HG02885 (cell line): ENCODE data around the gene SIPA1L3.

Experiments used
- ATAC-seq: cut with Tn5 transposase; IDR thresholded peaks from one replicate; pipeline ENCODE4 v1.9.1; 2021; ENCODE audit warnings: mild to moderate bottlenecking; ENCODE audit not compliant: unreplicated experiment, poor library complexity

SIPA1L3 gene

DNA sequence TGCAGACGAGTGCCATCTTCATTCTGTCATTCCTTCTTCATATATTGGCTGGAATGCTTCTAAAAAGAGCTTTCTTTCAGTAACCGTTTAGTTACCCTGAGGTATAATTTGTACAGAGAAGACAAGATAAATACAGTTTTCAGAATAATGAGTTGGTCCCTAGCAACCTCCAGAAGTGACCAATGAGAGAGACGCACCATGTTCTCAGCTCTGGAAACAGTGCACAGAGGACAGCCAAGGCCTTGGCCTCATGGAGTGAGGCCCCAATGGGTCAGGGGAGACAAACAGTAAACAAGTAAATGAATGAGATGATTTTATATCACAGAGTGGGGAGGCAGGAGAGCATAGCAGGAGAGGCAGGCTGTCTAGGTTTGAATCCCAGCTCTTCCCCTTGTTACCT is 226.3 kb downstream of the SIPA1L3 start:
- ATAC-seq, result no peak

DNA sequence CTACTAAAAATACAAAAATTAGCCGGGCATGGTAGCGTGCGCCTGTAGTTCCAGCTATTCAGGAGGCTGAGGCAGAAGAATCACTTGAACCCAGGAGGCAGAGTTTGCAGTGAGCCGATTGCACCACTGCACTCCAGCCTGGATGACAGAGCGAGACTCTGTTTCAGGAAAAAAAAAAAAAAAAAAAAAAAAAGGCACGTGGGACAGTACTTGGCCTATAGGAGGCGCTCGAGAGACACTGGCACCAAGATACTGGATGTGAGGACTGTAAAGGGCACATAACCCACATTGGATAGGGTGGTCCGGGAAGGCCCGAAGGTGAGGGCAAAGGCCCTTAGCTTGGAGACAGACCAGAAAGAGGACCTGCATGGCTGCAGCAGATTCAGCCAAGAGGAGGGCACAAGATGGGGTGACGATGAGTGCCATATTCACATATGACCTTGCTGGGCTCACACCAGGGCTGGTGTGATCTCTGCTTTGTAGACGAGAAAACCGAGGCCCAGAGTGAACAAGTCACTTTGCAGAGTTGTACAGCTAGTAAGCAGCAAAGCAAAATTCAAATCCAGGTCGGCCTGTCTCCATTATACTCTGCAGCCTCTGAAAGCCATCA is 227.6 kb downstream of the SIPA1L3 start:
- no peak for ATAC-seq

DNA sequence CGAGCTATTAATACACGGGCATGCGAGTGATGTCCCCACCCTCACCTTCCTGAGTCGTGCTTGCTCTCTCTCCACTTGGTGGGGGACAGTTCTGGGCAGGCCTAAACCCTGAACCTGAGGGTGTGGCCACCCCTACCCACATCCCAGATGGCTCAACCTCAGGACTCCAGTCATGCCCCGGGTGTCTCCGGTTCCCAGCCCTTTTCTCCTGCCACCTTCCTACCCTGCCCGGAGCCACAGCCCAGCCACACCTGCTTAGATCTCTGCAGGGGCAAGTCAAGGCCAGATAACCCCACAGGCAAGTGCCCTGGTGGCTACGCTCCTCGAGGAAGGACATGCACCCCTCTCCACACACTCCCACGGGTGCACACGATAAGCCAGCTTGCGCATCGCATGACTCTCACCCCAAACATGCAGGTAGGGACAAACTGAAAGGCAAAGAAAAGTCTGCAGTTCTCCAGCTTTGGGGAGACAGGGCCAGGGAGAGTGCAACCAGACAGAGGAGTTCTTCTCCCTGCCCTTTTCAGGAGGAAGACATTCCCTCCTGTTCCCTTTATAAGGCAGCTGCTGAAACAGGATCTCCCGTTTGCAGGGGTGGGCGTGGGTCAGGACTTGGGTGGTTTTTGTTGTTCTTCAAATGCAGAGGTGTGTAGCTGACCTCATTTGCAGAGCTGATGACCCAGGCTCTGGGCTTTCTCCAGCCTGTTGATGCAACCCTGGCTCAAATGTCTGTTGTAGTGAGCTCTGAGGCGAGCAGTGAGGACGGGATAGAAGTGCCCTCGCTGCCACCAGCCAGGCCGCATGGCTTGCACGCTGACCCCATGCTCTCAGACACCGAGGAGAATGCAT is 228.4 kb downstream of the SIPA1L3 start:
- ATAC-seq, result no peak

DNA sequence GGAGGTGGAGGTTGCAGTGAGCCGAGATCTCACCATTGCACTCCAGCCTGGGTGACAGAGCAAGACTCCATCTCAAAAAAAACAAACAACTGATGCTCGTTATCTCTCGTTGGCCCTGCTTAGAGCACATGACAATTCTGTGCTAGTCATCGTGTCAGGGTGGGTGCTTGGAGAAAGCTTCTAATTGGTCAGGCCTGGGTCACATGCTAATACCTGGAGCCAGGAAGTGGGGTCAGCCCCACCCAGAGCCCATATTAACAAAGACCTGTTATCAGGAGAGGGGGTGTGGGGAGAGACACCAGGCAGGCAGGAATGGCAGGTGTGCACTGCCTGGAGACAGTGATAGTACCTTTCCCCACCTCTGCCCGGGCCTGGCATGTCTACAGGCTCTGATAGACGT is 232.1 kb downstream of the SIPA1L3 start:
- ATAC-seq, result no peak

DNA sequence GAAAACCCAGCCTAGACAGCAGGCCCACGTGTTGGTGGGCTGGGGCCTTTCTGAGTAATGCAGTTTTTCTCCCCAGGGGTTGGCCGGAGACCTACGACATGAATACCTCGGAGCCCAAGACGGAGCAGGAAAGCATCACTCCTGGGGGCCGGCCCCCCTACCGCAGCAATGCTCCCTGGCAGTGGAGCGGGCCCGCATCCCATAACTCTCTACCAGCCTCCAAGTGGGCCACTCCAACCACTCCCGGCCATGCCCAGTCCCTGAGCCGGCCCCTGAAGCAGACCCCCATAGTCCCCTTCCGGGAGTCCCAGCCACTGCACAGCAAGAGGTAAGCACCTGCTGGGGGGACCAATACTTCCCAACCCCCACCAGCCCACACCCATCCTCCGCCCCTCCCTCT is 234.1 kb downstream of the SIPA1L3 start:
- no peak for ATAC-seq

DNA sequence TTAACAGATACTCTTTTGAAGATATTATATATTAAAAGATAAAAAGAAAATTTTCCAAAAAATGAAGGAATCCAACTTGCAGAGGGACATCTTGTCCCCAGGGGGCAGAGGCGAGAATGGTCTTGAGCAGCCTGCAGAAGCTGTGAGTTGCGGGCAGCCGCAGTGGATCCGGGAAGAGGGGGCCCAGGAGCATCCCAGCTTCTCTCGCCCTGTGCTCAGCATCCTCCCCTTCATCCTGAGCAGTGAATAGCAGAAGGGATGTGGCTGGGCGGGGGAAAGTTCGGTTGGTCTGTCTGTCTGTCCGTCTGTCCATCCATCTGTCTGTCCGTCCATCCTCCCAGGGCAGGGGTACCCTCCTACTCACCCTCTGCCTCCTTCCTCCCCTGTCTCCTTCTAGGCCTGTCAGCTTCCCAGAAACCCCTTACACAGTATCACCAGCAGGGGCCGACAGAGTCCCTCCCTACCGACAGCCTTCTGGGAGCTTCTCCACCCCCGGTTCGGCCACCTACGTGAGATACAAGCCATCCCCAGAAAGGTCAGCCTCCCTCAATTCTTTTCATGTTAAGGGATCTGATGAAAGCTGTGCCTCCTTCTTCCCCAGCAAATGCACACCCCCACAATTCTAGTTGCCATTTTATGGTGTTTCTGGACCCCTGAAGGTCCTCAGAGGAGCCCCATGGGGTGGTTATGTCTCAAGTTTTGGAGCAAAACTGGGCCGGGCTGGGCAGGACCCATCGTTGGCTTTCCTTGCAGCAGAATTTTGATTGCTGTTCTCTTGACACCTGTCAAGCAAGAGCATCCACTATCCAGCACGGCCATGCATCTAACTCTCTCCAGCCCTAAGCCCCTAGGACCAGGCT is 235.4 kb downstream of the SIPA1L3 start:
- ATAC-seq, result no peak

DNA sequence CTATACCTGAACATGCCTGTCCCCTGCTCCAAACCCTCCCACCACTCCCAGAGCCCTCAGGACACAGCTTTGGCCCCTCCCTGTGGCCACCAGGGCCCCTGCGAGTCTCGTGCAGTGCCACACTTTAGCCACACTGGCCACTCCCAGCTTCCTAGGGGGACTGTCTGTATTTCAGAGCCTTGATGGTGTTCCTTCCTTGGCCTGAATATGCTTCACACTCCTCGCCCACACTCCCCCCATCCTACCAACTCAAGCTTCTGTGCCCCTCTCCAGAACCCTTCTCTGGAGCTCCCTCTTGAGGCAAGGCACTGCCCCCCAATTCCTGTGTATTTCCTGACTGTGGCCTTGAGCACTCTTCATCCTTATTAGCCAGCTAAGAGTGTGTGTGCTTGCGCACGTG is 236.8 kb downstream of the SIPA1L3 start:
- ATAC-seq, result no peak

DNA sequence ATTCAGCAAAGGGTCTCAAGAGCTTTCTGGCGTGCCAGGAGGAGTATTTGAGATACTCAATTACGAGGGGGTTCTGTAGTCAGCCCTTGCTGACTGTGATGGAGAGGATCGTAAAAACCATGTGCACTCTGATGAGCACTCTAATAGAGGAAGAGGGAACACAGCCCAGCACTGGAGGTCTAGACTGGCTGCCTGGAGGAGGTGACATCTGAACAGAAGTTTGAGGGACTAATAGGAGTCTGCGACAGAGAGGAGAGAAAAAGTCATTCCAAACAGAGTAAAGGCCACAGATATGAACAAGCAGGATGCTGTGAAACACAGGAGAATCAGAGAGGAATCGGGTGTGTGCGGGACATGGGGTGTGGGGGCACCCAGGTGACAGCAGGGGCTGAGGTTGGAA is 237.7 kb downstream of the SIPA1L3 start:
- ATAC-seq, result no peak

DNA sequence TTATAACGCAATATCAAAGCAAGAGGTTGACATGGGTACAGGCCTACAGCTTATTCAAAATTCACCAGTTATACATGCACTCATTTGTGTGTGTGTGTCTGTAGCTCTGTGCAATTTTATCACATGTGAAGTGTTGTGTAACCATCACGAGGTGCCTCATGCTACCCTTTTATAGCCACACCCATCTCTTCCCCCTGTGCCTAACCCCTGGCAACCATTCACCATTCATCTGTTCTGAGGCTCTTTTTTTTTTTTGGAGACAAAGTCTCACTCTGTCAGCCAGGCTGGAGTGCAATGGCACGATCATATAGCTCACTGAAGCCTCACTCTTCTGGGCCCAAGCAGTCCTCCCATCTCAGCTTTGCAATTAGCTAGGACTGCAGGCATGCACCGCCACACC is 238.6 kb downstream of the SIPA1L3 start:
- no peak for ATAC-seq

DNA sequence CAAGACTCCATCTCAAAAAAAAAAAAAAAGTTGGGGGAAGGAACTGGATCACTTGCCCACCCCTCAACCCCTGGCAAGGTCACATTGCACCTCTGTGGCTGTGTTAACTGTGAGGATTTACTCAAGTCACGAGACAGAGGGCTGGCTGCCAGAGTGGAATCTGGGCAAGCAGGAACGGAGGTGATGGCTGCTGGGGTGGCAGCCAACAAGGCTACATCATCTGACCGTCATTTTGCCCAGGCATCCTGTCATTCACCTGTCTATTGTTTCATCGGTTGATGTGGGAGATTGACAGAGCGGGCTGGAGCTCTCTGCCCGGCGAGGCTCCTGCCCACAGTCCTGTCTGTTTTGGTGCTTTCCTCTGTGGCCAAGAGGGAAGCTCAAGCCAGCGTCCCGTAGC is 241.3 kb downstream of the SIPA1L3 start:
- ATAC-seq, result no peak

DNA sequence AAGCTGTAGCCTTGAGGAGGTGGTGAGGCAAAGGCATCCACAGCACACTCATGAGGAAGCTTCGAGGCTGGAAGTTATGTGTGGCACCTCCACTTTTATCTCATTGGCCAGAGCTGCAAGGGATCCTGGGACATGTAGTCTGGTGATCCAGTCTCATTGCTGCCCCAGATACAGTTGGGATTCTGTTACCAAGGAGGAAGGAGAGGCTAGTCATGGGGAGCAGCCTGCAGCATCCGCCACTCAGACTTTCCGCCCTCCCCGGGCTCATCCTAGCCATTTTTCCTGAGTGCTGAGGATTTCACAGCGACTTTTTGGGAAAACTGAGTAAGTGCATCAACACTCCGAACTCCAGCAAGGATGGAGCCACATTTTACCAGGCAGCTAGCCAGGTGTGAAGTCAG is 242.7 kb downstream of the SIPA1L3 start:
- no peak for ATAC-seq

DNA sequence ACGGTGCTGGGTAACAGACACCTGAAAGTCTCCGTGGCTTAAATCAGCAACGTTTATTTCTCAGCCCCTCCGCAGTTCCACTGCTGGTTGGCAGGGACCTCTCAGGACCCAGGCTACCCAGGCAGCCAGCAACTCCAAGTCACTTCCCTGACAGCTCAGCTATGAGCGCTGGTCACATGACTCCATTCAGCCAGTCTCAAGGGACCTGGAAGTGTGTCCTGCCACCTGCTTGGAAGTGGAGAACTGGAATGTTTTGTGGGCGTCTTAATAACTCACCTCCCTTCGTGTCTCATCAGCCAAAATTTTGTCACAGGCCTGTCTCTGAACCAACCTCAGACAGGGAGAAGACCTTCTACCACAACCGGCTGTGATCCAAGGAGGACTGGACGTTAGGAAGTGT is 244.2 kb downstream of the SIPA1L3 start:
- no peak for ATAC-seq

DNA sequence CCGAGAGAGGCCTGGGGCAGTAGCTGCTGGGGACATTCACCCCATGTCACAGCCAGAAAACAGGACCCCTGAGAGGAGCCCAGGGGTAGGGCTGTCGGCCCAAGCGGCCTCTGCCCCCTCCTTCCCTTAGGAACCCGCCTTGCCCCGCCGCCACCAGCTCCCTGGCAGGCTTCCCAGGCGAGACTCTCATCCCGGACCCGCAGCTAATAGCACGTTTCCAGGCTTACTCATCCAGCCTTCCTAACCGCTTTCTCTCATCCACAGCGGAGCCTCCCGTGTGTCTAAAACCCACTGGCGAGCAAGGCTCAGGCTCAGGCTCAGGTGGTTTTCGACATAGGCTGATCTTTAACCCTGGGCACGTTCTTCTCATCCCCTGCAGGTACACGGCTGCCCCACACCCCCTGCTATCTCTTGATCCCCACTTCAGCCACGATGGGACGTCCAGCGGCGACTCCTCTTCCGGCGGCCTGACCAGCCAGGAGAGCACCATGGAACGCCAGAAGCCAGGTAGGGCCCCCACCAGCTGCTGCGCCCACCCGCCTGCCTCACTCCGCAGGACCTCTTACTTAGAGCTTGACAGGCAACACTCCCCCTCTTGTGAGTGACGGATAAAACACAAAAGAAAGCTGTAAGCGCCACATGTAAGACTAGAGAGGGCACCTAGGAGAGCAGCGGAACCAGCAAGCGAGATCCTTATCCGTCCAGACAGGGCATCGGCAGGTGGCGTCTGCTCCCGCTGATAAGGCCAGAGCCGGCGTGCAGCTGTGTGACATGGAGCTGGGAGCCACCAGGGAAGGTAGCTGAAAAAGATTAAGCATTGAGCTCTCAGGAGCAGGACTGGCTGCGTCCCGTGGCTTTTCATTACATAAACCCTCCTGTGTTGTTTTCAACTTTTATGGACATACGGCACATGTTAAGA is 245.7 kb downstream of the SIPA1L3 start:
- ATAC-seq, result no peak

DNA sequence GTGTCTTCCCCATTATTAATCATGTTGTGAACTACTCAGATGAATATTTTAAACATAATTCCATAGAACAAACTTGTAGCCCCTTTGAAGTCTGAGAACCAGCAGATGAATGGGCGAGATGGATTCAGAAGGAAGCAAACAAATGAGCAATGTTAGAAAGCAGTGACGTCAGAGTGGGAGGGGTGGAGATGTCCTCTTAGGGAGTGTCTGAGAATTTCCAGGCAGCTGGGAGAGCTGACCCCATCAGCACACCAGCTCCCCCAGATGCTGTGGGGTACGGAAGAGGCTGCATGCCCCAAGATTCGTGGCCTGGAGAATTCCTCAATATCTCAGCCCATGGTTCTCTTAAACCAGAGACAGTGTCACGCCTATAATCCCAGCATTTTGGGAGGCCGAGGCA is 248.4 kb downstream of the SIPA1L3 start:
- ATAC-seq, result no peak

DNA sequence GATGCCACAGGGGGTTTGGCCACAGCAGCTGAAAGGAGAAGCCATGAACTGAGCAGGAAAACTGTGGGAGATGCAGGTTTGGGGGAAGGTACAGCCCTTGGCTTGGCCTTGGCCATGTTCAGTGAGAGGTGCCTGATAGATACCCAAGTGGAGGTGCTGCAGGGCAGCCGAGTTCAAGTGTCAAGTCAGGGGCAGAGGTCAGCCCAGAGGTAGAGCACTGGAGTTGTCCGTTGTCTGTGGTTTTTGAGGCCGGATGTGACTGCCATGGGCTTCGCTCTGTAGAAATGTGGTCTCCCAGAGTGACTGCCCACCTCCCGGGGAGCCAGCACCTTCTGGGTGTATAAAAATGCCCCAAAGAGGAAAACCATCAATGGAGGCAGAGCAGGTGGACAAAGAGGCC is 251.7 kb downstream of the SIPA1L3 start:
- no peak for ATAC-seq

DNA sequence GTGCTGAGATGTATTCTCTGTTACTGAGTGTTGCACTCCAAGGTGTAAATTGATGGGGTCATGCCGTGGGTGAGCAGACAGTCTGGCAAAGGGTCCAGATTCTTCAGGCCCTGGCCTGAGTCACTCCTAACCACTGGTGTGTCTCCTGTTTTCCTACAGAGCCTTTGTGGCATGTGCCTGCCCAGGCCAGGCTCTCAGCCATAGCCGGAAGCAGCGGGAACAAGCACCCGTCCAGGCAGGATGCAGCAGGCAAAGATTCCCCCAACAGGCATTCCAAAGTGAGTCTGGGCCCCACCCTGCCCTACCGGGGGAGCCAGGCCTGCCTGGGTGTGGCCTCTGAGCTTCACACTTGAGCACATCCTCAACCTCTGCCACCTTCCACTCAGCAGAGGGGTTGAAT is 255.1 kb downstream of the SIPA1L3 start:
- no peak for ATAC-seq

DNA sequence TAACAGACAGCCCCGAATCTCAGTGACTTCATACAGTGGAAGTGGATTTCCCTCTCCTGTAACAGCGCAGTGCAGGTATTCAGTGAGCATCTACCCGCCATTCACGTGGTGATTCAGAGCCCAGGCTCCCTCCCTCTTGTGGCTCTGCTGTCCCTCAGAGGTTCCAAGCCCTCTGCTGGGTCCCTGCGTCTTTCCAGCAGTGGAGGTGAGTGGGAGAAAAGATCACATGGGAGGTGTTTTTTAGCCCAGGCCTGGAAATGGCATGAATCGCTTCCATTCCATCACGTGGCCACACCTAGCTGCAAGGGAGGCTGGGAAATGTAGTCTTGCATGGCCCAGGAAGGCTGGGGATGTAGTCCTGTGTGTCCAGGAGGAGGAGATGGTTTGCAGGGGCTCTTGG is 255.6 kb downstream of the SIPA1L3 start:
- ATAC-seq, result no peak

DNA sequence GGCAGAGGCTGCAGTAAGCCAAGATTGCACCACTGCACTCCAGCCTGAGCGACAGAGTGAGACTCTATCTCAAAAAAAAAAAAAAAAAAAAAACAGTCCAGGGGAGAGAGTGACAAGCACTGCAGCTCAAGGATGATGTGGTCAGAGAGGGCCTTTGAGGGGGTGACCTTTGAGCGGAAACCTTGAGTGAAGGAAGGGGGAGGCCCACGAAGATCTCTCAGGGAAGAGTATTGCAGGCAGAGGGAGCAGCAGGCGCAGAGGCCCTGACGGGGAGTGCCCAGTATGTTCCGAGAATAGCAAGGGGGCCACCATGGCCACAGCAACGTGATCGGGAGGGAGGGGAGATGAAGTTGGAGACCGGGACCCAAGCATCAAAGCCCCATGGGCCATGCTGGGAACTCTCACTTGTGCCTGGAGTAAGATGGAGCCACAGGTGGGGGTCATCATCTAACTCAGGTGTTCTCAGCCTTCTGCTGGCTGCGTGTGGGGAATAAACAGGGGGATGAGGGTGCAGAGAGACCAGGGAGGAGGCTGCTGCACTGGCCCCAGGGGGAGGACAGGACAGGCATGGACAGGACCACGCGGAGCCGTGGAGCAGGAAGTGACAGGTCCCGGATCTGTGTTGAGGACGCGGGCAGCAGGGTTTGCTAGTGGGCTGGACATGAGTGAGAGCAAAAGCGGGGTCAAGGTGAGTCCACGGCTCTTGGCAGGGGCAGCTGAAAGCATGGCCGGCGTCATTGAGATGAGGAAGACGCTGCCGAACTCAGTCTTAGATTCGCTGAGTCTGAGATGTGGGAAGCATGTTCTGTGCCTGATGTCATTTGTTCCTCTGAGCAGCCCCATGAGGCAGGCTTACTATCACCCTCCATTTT is 256.6 kb downstream of the SIPA1L3 start:
- ATAC-seq, result no peak

DNA sequence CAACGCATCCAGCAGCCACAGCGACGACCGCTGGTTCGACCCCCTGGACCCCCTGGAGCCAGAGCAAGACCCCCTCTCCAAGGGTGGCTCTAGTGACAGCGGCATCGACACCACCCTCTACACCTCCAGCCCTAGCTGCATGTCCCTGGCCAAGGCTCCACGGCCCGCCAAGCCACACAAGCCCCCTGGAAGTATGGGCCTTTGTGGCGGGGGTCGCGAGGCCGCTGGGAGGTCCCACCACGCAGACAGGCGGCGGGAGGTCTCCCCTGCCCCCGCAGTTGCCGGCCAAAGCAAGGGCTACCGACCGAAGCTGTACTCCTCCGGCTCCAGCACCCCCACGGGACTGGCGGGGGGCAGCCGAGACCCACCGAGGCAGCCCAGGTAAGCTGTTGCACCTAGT is 257.5 kb downstream of the SIPA1L3 start:
- no peak for ATAC-seq
